Endothelial cell (in vitro differentiated cells): Measurements from ENCODE around the gene SMTNL2. TPM values are rescaled to one million over a fixed set of nuclear protein-coding genes. Genes with fewer than 3 reads are reported as not detected.
"Not testable (repeated sequence)": the region's sequence is repeated elsewhere in the genome, so short reads cannot be mapped to it uniquely, and the experiment has no call there.

Source experiments
- DNase-seq: peaks from one replicate; pipeline ENCODE4 v3.0.0; 2021; ENCODE audit warnings: low spot score
- H3K27ac Mint-ChIP-seq: one replicate; pipeline ENCODE4 v1.8.0; 2021; ENCODE audit warnings: mixed read lengths, inconsistent platforms; ENCODE audit not compliant: unreplicated experiment
- H3K27me3 Mint-ChIP-seq: one replicate; pipeline ENCODE4 v1.8.0; 2021; ENCODE audit warnings: mild to moderate bottlenecking, moderate library complexity, mixed read lengths, inconsistent platforms; ENCODE audit not compliant: unreplicated experiment
- H3K36me3 Mint-ChIP-seq: one replicate; pipeline ENCODE4 v1.8.0; 2021; ENCODE audit warnings: mild to moderate bottlenecking, low read depth, mixed read lengths, inconsistent platforms; ENCODE audit not compliant: unreplicated experiment
- H3K4me1 Mint-ChIP-seq: one replicate; pipeline ENCODE4 v1.8.0; 2021; ENCODE audit warnings: mild to moderate bottlenecking, mixed read lengths, inconsistent platforms; ENCODE audit not compliant: unreplicated experiment
- H3K4me3 Mint-ChIP-seq: one replicate; pipeline ENCODE4 v1.8.0; 2021; ENCODE audit warnings: mild to moderate bottlenecking, mixed read lengths, inconsistent platforms; ENCODE audit not compliant: unreplicated experiment
- H3K9me3 Mint-ChIP-seq: one replicate; pipeline ENCODE4 v1.8.0; 2021; ENCODE audit warnings: mixed read lengths, inconsistent platforms; ENCODE audit not compliant: unreplicated experiment
- CTCF ChIP-seq: fragments of 200-600 bp; sonication (generic); IDR thresholded peaks from one replicate; pipeline ENCODE4 v1.5.0; 2021; ENCODE audit warnings: antibody characterized with exemption; ENCODE audit not compliant: unreplicated experiment
- total RNA-seq: library from RNA; stranded (reverse); fragmentation: NEBNext Ultra II Directional; extraction: Animal tissue kit (Norgen Biotek cat#: 25700); gene quantifications from one replicate; pipeline ENCODE4 v1.2.1, GENCODE V29; 2021; ENCODE audit not compliant: unreplicated experiment

SMTNL2 gene
- total RNA-seq, 1 donor from 2014 or later: 0.59 TPM

DNA sequence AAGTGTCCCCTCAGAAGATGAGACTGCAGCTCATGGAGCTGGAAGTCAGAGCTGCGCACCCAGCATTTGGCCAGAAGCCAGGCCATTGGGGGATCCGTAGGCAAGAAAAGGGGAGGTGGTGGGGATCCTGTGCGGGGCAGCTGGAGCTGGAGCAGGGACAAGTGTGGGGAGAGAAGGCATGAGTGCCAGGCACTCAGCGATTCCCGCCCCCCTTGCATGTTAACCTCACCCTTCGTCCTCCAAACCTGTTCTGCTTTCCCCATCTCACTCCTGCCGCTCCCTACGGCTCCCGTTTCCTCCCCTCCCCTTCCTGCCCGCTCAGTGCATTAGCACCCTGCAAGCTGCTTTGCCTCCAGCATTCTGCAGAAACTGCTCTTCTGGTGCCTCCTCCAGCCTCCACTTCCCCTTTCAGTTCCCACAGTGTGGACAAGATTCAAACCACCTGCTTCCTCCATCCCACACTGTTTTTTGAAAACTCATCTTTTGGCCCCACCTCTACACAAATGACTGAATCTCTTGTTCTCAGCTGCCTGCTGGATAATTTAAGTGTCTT, 51.6 kb downstream of the SMTNL2 start:
- Mint-ChIP-seq H3K9me3 (no peaks in the 10 kb centered on the region), H3K4me3 (no peak overlapping the region), H3K36me3 (peaks cover 8% of the 10 kb centered on the region), H3K4me1 (peaks cover 24% of the 10 kb centered on the region), H3K27me3 (peaks cover 9% of the 10 kb centered on the region), H3K27ac (no peak overlapping the region)
- no peak for DNase-seq
- no peak for TF ChIP-seq CTCF

DNA sequence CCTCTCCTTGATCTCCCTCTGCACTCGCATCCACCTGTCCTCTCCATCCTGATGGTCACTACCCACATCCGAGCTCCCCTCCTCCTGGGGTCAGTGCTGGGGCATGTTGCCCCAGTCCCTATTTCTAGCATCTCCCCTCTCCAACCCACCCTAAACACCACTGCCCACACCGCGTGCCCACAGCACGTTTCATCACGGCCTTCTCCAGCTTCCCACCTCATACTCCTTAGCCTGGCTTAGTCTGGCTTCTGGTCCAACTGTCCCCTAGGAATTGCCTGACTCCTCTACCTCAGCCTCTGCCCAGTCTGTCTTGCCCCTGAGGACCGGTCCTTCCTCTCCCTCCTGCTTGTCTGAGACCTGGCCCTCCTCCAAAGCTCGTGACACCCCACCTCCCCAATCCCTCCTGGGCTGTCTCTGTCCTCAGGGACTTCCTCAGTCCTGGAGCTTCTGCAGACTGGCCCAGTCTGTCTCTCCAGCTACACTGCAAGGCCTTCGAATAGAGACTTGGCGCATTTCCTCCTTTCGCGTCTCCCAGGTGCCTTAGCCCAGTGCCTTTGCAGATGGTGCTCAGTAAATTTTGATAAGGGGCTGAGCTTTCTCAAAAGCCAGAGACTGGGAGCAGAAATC, 52.3 kb downstream of the SMTNL2 start:
- Mint-ChIP-seq H3K36me3 (peaks cover 5% of the 10 kb centered on the region), H3K27me3 (peaks cover 13% of the 10 kb centered on the region), H3K27ac (no peak overlapping the region), H3K4me3 (no peak overlapping the region), H3K4me1 (peaks cover 24% of the 10 kb centered on the region), H3K9me3 (no peaks in the 10 kb centered on the region)
- no peak for DNase-seq
- TF ChIP-seq CTCF: no peak

- H3K27me3 Mint-ChIP-seq: peaks cover 20% of the 10 kb centered on the region
- H3K36me3 Mint-ChIP-seq, DNase-seq, H3K9me3 Mint-ChIP-seq, H3K27ac Mint-ChIP-seq: not testable (repeated sequence)
- H3K4me1 Mint-ChIP-seq: peaks cover 22% of the 10 kb centered on the region
- H3K4me3 Mint-ChIP-seq: peak overlapping the region; percentile 79
Measured at GRCh38 chr17:4638766-4639165, 54.4 kb downstream of the SMTNL2 start.

- H3K36me3 Mint-ChIP-seq, H3K9me3 Mint-ChIP-seq, H3K27ac Mint-ChIP-seq: not testable (repeated sequence)
- Mint-ChIP-seq H3K4me3 (peak overlapping the region; percentile 79), H3K4me1 (peaks cover 22% of the 10 kb centered on the region), H3K27me3 (peaks cover 20% of the 10 kb centered on the region)
- peak; percentile 51 for DNase-seq
Measured at GRCh38 chr17:4639301-4640059, 55.2 kb downstream of the SMTNL2 start.

DNA sequence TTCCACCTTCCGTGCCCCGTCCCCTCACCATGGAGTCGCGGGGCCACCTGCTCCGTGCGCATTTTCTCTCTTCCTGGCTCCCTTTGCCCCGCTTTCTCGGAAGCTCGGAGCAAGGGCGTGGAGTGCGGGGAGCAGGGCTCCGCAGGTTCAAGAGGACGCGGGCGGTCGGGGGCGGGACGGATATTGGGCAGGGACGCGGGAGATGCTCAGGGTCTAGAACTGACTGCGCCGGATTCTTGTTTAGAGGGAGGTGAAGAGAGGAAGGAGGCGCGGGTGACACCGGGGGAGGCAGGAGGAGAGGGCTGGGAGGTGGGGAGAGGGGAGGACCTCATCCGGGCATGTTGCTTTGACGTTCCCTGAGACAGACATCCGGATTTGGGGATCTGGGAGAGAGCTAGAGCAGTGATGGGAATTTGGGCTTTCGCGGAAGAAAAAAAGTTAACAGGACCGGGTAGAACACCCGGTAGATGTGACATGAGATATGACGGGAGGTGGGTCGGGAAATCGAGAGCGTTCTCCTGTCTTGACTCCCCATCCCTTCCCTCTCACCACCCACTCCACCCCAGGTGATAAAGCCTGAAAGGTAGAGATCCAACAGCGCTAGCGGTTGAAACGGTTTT, 56.4 kb downstream of the SMTNL2 start:
- peaks cover 22% of the 10 kb centered on the region for H3K4me1 Mint-ChIP-seq
- H3K36me3 Mint-ChIP-seq, H3K9me3 Mint-ChIP-seq, H3K27ac Mint-ChIP-seq, DNase-seq: not testable (repeated sequence)
- peaks cover 21% of the 10 kb centered on the region for H3K27me3 Mint-ChIP-seq
- peak overlapping the region; percentile 37 for H3K4me3 Mint-ChIP-seq

GRCh38 chr17:4641297-4642195, 57.2 kb downstream of the SMTNL2 start, which contains the start of gene ALOX15:
TSS of gene ALOX15 (minus strand) at chr17:4641678. CDS start at chr17:4641651, 27 bp downstream.
- no peak for TF ChIP-seq CTCF
- no peak for DNase-seq
- Mint-ChIP-seq H3K36me3 (peaks cover 7% of the 10 kb centered on the region), H3K4me3 (peak within 1 kb of the TSS; percentile 62), H3K9me3 (no peaks in the 10 kb centered on the region), H3K4me1 (peaks cover 16% of the 10 kb centered on the region), H3K27me3 (peaks cover 21% of the 10 kb centered on the region), H3K27ac (no peak within 1 kb of the TSS)
